ENCODE data around the gene NXN.
"Not testable (repeated sequence)": the region's sequence is repeated elsewhere in the genome, so short reads cannot be mapped to it uniquely, and the experiment has no call there.

NXN gene

DNA sequence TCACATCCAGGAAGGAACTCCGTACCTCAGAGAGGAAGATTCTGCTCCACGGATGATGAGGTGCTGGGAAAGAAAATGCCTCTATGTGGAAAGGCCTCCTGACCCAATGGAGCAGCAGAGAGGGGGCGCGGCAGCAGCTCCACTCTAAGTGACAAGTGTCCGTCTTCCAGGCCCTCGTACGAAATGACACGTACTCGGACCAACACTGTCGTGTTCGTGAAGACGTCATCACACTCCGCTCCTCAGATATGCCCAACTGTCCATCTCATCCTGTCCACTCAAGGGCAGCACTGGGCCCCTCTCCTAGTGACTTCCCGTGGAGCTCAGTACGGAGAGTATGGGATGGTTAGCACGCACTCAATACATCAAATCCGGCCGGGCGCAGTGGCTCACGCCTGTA is 165.2 kb downstream of the NXN start:
- DNase-seq, result no peak

DNA sequence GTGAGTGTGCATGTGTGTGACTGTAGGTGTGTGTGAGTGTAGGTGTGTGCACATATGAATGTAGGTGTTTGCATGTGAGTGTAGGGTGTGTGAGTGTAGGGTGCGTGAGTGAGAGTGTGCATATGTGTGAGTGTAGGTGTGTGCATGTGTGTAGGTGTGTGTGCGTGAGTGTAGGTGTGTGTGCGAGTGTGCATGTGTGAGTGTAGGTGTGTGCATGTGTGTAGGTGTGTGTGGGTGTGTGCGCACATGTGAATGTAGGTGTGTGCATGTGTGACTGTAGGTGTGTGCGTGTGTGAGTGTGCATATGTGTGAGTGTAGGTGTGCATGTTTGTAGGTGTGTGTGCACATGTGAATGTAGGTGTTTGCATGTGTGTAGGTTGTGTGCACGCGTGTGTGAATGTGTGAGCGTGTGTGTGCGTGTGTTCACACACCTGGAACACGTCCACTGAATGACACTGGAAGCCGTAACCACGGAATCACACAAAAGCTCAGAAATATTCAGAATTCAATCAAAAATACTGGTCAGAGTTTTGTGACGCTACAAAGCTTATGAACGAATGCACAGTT is 166.9 kb downstream of the NXN start:
- DNase-seq, result no peak

DNA sequence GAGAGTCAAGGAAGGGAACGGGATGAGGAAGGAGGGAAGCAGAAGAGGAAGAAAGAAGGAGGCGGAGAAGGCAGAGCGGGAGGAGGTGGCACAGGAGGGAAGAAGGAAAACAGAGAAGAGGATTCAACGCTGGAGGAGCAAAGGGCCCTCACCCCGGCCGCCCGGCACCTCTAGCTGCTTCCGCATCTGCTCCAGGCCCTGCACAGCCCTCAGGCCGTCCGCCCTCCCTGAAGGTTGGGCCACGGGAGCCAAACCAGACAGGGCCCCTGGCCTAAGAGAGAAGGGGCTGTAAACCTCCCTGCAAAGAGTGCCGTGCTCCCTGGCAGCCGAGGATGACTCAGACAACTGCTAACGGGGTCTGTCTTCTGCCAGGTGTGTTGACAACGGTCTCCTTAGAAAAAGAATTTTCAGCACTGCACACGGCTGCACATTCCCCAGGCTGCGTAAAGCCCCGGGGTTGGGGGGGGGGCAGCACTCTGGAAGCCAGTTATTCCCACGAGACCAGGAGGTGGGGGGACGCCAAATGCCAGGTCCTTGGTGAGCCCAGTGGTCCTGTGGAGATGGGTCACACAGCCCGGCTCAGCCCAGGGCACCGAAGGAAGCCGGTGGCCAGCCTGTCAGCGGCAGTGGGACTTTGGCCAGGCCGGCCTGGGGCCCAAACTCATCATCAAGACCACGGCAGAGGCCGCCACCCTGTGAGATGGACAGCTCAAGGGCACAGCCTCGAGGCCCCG is 168.4 kb downstream of the NXN start:
- no peak for DNase-seq

DNA sequence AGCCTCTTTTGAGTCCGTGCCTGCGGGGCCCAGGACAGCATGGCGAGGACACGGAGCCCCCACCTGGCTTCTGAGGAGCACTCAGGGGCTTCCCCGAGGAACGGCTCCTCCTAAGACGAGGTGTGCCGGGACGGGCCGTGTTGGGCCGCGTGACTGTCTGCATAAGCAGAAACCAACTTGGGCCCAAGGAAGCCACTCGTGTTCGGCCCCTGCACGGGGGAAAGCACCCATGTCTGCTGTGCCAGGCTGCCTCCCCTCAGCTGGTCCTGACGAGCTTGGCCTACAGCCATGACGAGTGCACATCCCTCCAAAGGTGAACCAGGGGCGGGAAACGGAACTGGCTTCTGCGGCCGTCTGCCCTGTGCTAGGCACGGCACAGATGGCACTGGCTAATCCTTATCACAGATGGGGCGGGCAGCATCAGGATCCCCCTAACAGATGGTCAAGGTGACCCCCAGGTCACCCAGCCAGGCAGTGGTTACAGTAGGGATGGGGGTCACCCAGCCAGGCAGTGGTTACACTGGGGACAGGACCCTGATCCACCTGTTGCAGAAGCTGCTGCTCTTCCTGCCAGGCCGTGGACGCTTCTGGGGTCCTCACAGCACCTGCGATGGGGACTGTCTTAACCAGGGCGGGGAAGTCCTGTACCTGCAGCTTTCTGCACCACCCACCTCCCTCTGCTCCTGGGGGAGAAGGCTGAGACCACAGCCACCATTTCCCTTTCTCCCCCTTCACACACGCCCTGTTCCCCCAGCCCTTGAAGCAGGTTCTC is 171.9 kb downstream of the NXN start:
- DNase-seq, result no peak

DNA sequence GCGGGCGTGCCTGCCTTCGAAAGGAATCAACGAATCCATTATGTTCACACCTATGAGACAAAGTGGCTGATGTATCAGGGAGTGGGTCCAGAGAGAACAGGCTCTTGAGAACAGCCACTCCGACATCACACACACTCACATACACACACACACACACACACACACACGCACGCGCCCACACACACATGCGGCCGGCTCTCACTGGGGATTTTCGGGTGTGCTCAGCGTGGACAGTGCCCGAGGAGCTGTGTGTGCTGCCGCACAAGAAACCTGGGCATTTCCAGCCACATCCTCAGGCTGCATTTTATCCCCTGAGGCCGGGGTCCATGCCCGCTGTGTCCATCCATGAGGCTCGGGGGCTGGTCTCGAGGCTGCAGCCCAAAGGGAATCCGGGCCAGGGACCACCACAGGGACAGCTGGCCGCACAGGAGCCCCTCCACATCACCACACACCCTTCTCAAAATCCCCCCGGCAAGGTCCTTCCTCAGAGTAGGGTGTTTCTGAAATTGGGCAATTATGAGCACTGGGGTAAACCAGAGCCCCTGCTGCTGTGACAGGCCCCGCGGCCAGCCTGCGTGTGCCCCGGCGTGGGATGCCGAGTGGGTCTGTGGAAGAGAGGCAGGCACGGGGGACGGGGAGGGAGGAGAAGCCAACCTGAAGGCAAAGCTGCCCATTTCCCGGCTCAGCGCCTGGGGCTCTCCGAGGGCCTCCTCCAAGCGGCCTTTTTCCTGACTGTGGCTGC is 172.6 kb downstream of the NXN start:
- DNase-seq, result no peak

DNA sequence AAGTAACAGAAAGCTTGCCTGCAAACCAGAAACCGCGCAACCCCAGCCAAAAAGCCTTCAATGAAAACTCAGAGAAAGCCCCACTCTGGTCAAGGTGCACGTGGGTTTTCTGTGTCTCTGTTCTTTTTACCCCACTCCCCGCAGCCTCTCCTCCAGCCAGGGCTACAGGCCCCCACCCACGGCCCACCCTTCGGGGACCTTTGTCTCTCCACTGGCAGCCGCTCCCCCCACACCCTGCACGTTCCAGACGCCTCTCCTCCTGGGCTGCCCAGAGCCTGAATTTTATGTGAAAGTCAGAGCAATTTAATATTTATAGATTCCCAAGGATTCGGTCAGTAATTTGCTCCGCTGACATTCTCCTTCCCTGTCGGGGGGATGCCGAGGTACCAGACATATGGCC is 173.2 kb downstream of the NXN start:
- no peak for DNase-seq

DNA sequence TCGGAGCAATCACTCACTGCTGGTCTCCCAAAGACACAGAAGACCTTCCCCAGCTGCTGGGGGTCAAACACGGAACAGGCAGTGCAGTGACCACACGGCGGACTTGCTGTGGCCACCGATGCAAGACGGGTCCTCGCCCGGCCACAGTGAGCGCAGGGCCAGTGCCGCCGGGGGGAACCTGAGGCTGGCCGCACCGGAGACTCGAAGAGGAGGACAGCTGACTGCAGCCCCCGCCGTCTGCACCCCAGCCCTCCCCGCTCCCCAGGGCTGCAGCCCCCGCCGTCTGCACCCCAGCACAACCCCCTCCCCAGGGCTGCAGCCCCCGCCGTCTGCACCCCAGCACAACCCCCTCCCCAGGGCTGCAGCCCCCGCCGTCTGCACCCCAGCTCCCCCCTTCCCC is 173.7 kb downstream of the NXN start:
- not testable (repeated sequence) for DNase-seq

DNA sequence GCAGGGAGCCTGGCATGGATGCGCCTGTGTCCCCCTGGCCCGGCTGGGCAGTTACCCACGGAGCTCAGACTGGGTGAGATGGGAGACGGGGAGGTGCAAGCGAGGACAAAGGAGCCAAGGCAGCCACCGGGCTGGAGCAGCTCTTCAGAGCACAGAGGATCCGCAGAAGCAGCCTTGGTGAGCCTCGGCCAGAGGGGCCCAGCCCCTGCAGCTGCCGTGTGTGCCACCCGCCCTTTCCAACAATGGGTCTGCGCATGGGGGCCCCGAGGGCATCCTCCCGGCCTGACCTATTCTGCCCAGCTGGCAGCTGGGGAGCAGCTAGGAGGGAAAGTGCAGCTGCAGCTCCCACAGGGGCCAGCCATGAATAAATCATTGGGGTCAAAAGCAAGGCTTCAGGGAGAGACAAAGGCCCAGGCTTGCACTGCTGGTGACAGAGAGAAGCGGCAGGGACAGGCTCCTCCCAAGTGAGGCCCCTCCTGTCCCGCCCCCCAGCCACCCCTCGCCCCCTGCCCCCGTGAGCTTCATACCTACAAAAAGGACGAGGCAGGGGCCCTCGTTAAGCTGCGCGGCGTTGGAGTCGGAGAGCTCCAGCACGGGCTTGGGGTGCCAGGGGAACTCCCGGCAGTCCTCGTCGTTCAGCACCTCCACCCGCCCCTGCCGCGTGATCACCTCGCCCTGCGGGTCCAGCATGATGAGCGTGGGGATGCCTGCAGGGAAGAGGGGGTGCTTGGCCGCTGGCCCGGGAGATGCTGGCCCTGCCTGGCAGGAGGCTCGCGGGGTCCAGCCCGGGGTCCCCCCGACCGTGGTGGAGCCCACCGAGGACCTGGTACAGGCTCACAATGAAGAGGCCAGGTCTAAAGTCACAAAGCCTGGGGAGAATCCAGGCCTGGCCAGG is 174.8 kb downstream of the NXN start:
- DNase-seq, result no peak

DNA sequence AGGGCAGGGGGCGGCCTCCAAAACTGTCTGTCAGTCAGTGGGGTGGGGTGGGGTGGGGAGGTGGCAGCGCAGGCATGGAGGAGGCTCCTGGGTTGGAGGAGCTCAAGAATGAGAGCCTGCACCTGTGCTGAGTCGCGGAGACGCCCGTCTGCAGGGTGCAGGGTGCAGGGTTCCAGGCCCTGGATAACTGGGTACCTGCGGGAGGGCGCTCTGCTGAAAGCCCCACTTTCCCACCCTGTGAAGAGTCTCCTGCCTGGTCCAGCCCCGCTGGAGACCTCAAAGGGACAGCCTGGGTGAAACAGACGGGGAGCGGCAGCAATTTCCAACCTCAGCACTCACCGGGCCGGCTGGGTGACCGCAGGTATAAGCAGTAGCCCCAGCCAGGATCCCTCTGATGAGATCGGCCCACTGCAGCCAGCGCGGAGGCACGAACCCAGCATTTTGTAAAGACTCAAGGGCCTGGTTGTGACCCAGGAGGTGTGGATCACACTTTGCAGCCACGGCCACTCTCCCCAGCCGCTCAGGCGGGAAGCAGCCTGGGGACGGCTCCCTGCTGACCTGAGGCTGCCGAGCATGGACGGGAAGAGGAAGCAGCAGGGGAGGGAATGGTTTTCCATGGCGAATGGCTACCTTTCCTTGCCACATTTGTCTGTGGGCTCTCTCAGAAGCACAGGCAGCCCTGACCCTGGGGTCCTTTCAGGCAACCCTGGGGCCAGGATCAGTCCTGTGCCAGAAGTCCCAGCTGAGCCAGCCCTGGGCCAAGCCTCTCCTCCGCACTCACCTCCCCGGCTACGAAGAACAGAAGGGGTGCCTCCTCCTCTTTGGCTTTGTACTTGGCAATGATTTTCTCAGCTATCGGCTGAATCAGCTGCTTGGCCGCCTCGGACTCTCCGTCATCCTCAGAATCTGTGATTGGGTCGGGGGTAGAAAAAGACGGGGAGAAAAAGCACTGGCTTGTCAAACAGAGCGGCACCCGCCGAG is 176.4 kb downstream of the NXN start:
- DNase-seq, result no peak

DNA sequence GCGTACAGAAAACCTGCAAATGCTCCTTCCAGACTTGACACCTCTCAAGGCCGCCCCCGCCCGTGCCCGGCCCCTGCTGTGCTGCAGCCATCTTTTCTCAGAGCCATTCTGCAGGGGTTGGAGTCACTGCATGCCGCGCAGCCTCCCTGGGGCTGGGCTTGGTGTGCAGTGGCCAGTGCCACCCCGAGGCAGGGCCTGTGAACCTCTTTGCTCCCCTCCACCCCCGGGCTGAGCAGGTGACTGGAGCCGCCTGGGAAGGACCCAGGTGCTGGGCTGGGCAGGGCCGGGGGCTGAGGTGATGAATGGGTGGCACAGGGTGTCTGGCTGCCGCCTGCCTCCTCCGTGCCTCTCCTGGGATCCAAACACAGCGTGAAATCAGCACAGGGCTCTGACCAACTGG is 177.1 kb downstream of the NXN start:
- no peak for DNase-seq

DNA sequence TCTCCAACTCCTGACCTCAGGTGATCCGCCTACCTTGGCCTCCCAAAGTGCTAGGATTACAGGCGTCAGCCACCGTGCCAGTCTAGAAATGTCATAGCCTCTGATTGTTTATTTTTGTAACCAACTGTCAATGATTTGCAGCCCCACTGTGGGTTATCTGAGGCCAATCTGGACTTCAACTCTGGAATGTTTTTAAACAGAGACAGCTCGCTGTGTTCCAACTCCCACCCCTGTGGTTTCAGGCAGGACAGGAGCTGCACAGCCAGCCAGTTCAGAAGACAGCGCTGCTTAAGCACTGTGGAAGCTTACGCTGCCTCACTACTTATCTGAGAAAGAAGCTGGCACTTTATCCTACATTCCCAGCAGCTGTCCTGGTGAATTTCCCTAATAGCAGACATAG is 177.9 kb downstream of the NXN start:
- DNase-seq, result no peak

DNA sequence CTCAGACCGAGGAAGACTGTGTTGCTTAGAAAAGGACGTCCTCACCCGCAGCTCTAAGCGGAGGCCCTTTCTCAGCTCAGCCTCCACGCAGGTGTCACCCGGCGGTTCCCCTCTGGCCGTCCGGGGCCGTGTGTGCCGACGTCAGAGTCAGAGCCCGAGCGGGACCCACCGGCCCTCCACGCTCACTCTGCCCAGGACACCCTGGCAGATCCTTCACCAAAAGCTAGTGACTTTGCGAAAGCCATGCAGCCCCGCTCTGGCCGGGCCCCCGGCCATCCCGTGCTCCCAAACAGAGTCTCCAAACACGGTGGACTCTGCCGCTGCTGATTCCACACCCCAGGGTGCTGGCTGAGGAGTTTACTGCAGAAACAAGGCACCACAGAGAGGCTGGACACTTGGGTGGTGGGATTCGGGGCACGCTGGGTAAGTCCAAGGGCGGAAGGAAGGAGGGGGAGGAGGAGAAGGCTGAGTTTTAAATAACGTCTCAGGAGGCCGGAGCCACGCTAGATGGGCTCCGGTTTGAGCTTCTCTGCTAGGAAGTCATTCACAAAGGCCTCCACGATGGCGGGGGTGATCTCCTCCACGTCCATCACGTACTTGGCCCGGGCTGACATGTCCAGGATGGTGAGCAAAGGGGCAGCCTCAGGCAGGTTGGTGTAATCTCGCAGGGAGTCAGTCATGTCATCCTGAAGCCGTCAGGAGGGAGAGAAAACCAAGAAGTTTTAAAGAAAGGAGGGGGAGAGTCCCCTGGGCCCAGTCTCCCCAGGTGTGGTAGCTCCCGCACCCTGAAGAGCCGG is 178.9 kb downstream of the NXN start:
- no peak for DNase-seq

DNA sequence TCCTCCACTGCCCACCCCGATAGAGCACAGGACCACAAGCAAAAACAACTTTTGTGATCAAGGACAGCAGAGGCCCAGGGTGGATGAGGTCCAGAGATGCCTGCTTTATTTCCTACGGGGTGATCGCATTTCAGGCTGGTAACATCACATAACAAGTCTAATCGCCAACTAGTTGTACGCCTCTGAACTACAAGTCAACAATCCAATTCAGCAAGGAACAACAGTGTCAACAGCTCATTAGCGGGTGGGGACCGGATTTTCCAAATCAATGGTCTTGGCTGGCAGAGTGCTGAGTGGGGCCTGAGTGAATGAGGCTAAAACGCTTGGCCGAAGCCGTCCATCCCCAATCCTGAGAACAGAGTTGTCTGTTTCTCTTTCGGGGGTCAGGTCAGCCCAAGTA is 180.3 kb downstream of the NXN start:
- DNase-seq, result no peak

DNA sequence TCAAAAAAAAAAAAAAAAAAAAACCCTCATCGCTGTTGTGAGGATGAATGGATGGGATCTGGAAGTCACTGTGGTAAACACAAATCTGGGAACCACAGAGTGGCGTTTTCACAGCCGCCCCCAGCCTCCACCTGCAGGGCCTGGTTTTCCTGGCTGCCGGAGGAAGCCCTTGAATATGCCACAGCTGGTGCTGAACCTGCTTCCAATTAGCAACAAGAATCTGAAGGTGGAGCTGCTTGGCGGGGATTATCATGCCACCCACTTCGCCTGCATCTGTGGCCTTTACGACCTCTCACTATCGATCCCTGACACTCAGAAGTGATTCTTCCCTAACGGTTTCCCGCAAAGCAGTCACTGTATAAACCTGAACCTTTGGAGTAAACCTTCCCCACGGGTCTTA is 181.3 kb downstream of the NXN start:
- DNase-seq, result no peak

DNA sequence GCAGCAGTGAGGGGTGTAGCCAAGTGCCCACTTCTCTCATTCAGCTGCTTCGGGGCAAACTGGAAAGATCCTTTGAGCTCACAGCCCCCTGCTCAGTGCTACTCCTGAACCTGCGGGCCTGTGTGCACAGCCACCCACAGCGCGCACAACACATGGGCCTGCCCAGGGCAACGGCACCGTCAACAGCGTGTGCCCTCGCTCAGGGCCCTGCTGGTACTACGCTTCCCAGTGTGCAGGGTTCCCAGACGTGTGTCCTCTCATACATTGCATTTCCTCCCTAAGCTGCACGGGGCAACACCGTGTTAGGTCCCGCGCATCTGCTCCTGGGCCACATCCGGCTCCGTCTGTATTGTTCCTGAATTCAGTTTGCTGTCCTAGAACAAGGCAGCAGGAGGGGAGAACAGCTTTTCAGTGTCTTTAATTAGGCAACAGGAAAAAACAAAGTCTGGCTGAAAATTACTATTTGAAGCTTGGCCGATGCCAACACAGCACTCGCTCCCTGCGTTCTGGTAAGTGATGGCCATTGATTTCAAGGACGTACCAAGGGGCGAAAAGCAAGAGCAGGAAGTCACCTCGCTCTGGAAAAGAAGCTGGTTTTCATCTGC is 182.2 kb downstream of the NXN start:
- DNase-seq, result no peak

DNA sequence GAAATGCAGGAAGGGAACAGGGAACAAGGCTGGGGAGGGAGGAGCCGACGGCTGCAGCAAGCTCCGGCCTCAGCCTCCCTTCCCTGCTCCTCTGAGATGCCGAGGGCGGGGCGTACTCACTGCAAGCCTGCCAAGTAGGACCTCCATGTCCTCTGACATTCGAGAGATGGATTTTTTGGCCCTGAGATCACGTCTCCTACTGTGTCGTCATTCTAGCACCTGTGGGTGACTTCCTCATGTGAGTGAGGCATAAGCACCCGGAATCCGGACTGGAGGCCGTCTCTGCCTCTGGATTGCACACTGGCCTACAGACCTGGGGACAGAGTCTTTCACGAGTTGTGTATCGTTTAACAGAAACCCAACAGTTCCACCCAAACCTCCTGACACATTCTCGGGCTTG is 183.0 kb downstream of the NXN start:
- DNase-seq, result no peak

DNA sequence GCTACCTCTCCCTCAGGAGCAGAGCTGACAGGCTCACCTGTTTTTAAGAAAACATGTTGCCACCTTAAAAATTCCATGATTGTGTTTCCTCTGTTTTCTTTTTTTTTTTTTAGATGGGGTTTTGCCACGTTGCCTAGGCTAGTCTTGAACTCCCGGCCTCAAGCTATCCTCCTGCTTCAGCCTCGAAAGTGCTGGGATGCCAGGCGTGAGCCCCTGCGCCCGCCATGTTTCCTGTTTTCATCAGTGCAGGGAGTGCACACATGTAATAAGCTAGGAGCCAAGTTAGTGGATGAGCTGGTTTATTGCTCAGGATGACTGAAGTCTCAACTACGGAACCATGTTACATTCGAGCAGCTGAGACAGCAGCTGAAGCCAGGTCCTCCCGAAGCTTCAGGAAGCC is 183.9 kb downstream of the NXN start:
- DNase-seq, result no peak

DNA sequence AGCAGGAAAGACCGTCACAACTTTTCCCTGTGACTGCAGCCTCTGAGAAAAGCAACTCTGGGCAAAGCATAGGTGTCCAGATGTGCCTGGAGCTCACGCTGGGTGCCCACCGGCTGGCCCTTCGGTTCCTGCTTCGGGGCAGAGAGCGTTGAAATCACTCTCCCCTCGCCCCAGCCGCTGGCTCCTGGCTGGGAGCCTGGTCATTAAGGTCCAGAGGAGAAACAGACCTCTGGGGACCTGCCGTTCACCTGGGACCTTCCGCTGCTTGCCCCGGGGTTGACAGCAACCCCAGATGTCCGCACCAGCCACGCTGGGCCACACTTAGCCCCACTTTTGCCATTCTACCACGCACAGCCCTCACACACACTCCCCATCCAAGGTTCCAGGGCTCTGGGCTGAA is 184.3 kb downstream of the NXN start:
- DNase-seq, result no peak

DNA sequence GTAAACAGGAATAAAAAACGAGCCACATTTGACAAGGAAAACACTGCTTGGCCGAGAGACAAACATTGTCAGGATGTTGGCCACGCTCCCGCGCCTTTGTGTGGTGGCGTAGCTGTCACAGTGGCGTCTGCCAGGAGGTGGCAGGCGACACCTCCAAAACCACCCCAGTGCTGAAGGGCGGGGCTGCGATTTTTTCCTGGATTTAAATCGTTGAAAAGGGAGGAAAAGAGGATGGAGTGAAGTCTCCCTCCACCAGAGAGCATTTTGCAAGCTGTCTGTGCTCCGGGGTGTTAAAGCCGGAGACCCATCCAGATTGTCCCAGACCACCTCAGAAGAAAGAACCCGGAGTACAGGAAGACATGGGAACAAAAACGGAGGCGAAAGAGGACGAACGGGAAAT is 184.7 kb downstream of the NXN start:
- peak; percentile 40 for DNase-seq

DNA sequence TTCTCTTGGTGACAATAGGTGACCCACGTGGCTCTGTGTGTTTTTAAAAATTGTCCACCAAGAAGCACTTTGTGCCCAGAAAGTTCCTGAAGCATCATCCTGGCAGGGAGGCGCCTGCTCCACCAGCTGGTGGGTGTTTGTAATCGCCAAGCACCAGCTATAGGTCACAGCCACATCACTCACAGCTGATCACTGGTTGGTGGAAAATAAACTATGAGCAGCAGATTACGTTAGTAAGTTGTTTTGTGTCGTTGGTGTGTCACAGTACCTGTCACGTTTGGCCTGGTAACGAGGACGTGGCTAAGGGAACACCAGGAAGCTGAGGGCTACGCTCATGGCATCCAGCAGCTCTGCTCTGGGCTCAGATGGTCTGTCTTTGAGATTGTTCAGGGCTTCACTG is 187.3 kb downstream of the NXN start:
- DNase-seq, result no peak

Data from NCI-H748 treated with DMSO at 0.1 percent for 48 hours (cell line).